GM12878 (cell line): ENCODE data around the gene DPP9. TPM values are rescaled to one million over a fixed set of nuclear protein-coding genes. Genes with fewer than 3 reads are reported as not detected.
A peak's percentile ranks its signal among the peaks of the same experiment; 100 is the strongest.

Source experiments
- ATF3 ChIP-seq: IDR thresholded peaks from 2 replicates; pipeline ENCODE4 v1.6.1; 2011; ENCODE audit warnings: low read depth, mild to moderate bottlenecking, low read length, moderate library complexity, borderline replicate concordance; ENCODE audit errors: extremely low read depth
- BACH1 ChIP-seq: fragments of 450-650 bp; IDR thresholded peaks from 2 replicates; pipeline ENCODE4 v1.6.1; 2017; ENCODE audit warnings: mild to moderate bottlenecking, borderline replicate concordance
- CREM ChIP-seq: IDR thresholded peaks from 2 replicates; pipeline ENCODE4 v1.6.1; 2014; ENCODE audit warnings: antibody characterized with exemption, low read depth
- EP300 ChIP-seq, 2 experiments: fragments of 150-350 bp in 1 of 2; IDR thresholded peaks; 2 replicates each; pipeline ENCODE4 v1.6.1; 2011 to 2012; ENCODE audit warnings: low read depth in 2 of 2, low read length in 2 of 2, borderline replicate concordance in 1 of 2, improper control_type of control experiment in 1 of 2, inconsistent platforms in 1 of 2; ENCODE audit not compliant: control insufficient read depth in 1 of 2
- FOXK2 ChIP-seq: fragments of 450-650 bp; IDR thresholded peaks from 2 replicates; pipeline ENCODE4 v1.6.1; 2017; ENCODE audit warnings: mild to moderate bottlenecking, moderate library complexity
- HCFC1 ChIP-seq: fragments of 150-350 bp; IDR thresholded peaks from 2 replicates; pipeline ENCODE4 v1.6.1; 2014; ENCODE audit warnings: low read length
- JUNB ChIP-seq: IDR thresholded peaks from 2 replicates; pipeline ENCODE4 v1.6.1; 2016; ENCODE audit warnings: antibody characterized with exemption, mild to moderate bottlenecking
- KLF5 ChIP-seq: fragments of 450-650 bp; IDR thresholded peaks from 2 replicates; pipeline ENCODE4 v1.6.1; 2014; ENCODE audit warnings: mild to moderate bottlenecking; ENCODE audit not compliant: partially characterized antibody
- MEF2B ChIP-seq: fragments of 450-650 bp; IDR thresholded peaks from 2 replicates; pipeline ENCODE4 v1.6.1; 2018; ENCODE audit warnings: mild to moderate bottlenecking, moderate library complexity; ENCODE audit not compliant: partially characterized antibody, poor library complexity, severe bottlenecking
- MTA2 ChIP-seq: fragments of 450-650 bp; IDR thresholded peaks from 2 replicates; pipeline ENCODE4 v1.6.1; 2016; ENCODE audit warnings: low read depth, mild to moderate bottlenecking, moderate library complexity
- MYC ChIP-seq: IDR thresholded peaks from 2 replicates; pipeline ENCODE4 v1.6.1; 2011; ENCODE audit warnings: mild to moderate bottlenecking, low read length, moderate library complexity, inconsistent platforms; ENCODE audit not compliant: insufficient read depth, insufficient replicate concordance, insufficient read length, severe bottlenecking
- NBN ChIP-seq: fragments of 450-650 bp; IDR thresholded peaks from 2 replicates; pipeline ENCODE4 v1.6.1; 2016
- NR2F1 ChIP-seq: fragments of 450-650 bp; conservative IDR thresholded peaks from 2 replicates; pipeline ENCODE4 v1.6.1; 2017; ENCODE audit warnings: mild to moderate bottlenecking
- NRF1 ChIP-seq: conservative IDR thresholded peaks from 2 replicates; pipeline ENCODE4 v1.6.1; 2011; ENCODE audit warnings: mild to moderate bottlenecking, low read depth, low read length, improper control_type of control experiment
- RAD21 ChIP-seq: IDR thresholded peaks from 2 replicates; pipeline ENCODE4 v1.6.1; 2011; ENCODE audit warnings: mild to moderate bottlenecking, low read depth, low read length, moderate library complexity; ENCODE audit not compliant: insufficient read depth
- RBBP5 ChIP-seq: fragments of 200-600 bp; sonication (generic); conservative IDR thresholded peaks from 2 replicates; pipeline ENCODE4 v1.6.1; 2016
- RUNX3 ChIP-seq: IDR thresholded peaks from 2 replicates; pipeline ENCODE4 v1.6.1; 2012; ENCODE audit warnings: low read length, inconsistent platforms
- SIN3A ChIP-seq: IDR thresholded peaks from 2 replicates; pipeline ENCODE4 v1.6.1; 2012; ENCODE audit warnings: low read depth, low read length, improper control_type of control experiment
- SREBF1 ChIP-seq: IDR thresholded peaks from 2 replicates; pipeline ENCODE4 v1.6.1; 2012; ENCODE audit warnings: mild to moderate bottlenecking, low read length
- STAT1 ChIP-seq: fragments of 450-650 bp; conservative IDR thresholded peaks from 2 replicates; pipeline ENCODE4 v1.6.1; 2014; ENCODE audit warnings: antibody characterized with exemption, mild to moderate bottlenecking
- TCF12 ChIP-seq: IDR thresholded peaks from 2 replicates; pipeline ENCODE4 v1.6.1; 2011; ENCODE audit warnings: low read depth, mild to moderate bottlenecking, low read length
- TCF7 ChIP-seq: IDR thresholded peaks from 2 replicates; pipeline ENCODE4 v1.6.1; 2014; ENCODE audit warnings: antibody characterized with exemption, borderline replicate concordance
- WRNIP1 ChIP-seq: IDR thresholded peaks from 2 replicates; pipeline ENCODE4 v1.6.1; 2011; ENCODE audit warnings: low read depth, low read length, improper control_type of control experiment, borderline replicate concordance
- polyA plus RNA-seq, 11 experiments: library from polyadenylated mRNA; depleted of rRNA in 4 of 11; unstranded in 6 of 11; stranded (reverse) in 5 of 11; fragments of >200 nt; fragmentation: Nextera tagmentation in 4 of 11; fragmentation: Illumina TruSeq in 1 of 11; extraction: Ambion mirVana in 4 of 11; extraction: Trizol in 1 of 11; gene quantifications; 1 replicate in 1 of 11; 2 replicates in 10 of 11; pipeline versions ENCODE4 v1.2.1 to v1.2.3, GENCODE V29; 2011 to 2016; ENCODE audit warnings: inconsistent platforms in 2 of 11, missing spikeins in 2 of 11, low read depth in 1 of 11
- total RNA-seq, 4 experiments: library from RNA; depleted of rRNA in 3 of 4; stranded (reverse); fragments of >200 nt in 3 of 4; fragmentation: Illumina TruSeq in 1 of 4; extraction: Trizol in 1 of 4; gene quantifications; 2 replicates each; pipeline versions ENCODE4 v1.2.1 to v1.2.3, GENCODE V29; 2013 to 2021
- TF ChIP-seq, protein P1 (sequence below): fragments of 150-350 bp; IDR thresholded peaks from 2 replicates; pipeline ENCODE4 v1.6.1; 2016; ENCODE audit warnings: low read depth, low read length
- TF ChIP-seq, protein P2 (sequence below): fragments of 450-650 bp; formaldehyde crosslinking; IDR thresholded peaks from 2 replicates; pipeline ENCODE4 v1.4.0; 2022; ENCODE audit warnings: mild to moderate bottlenecking, moderate library complexity

Gene DPP9
- total and polyA plus RNA-seq, 10 of the 15 experiments (the other 5 are each of a cell fraction or from before 2014, with no cell fraction given): 0.64 to 58.6 (median 27.6) TPM

- TF ChIP-seq WRNIP1 (no peak), JUNB (no peak), CREM (0 out of 2 replicates have a peak, but pooled peaks have one; percentile 17), NR2F1 (peak; percentile 85), RAD21 (no peak), TCF7 (no peak), KLF5 (no peak), EP300 (IDR thresholded peaks at IDR 0.05; ENCODE audit: borderline replicate concordance in 1 of 2, control insufficient read depth in 1 of 2, low read depth in 2 of 2, low read length in 2 of 2) (peak in 1 of 2 experiments; percentile 12; a peak in 1 of 4 replicates), SIN3A (no peak), STAT1 (no peak), MTA2 (peak; percentile 96), NRF1 (no peak), BACH1 (peak; percentile 64; the same call in 1 of the 2 replicates), MYC (no peak), RBBP5 (no peak), ATF3 (peak; percentile 61; the same call in 1 of the 2 replicates), RUNX3 (no peak), NBN (peak; percentile 69; the same call in 1 of the 2 replicates), TCF12 (0 out of 2 replicates have a peak, but pooled peaks have one; percentile 10), SREBF1 (no peak), HCFC1 (no peak), FOXK2 (no peak), MEF2B (peak; percentile 64)
- TF ChIP-seq, protein P1, sequence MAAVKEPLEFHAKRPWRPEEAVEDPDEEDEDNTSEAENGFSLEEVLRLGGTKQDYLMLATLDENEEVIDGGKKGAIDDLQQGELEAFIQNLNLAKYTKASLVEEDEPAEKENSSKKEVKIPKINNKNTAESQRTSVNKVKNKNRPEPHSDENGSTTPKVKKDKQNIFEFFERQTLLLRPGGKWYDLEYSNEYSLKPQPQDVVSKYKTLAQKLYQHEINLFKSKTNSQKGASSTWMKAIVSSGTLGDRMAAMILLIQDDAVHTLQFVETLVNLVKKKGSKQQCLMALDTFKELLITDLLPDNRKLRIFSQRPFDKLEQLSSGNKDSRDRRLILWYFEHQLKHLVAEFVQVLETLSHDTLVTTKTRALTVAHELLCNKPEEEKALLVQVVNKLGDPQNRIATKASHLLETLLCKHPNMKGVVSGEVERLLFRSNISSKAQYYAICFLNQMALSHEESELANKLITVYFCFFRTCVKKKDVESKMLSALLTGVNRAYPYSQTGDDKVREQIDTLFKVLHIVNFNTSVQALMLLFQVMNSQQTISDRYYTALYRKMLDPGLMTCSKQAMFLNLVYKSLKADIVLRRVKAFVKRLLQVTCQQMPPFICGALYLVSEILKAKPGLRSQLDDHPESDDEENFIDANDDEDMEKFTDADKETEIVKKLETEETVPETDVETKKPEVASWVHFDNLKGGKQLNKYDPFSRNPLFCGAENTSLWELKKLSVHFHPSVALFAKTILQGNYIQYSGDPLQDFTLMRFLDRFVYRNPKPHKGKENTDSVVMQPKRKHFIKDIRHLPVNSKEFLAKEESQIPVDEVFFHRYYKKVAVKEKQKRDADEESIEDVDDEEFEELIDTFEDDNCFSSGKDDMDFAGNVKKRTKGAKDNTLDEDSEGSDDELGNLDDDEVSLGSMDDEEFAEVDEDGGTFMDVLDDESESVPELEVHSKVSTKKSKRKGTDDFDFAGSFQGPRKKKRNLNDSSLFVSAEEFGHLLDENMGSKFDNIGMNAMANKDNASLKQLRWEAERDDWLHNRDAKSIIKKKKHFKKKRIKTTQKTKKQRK: no peak
- TF ChIP-seq, protein P2, sequence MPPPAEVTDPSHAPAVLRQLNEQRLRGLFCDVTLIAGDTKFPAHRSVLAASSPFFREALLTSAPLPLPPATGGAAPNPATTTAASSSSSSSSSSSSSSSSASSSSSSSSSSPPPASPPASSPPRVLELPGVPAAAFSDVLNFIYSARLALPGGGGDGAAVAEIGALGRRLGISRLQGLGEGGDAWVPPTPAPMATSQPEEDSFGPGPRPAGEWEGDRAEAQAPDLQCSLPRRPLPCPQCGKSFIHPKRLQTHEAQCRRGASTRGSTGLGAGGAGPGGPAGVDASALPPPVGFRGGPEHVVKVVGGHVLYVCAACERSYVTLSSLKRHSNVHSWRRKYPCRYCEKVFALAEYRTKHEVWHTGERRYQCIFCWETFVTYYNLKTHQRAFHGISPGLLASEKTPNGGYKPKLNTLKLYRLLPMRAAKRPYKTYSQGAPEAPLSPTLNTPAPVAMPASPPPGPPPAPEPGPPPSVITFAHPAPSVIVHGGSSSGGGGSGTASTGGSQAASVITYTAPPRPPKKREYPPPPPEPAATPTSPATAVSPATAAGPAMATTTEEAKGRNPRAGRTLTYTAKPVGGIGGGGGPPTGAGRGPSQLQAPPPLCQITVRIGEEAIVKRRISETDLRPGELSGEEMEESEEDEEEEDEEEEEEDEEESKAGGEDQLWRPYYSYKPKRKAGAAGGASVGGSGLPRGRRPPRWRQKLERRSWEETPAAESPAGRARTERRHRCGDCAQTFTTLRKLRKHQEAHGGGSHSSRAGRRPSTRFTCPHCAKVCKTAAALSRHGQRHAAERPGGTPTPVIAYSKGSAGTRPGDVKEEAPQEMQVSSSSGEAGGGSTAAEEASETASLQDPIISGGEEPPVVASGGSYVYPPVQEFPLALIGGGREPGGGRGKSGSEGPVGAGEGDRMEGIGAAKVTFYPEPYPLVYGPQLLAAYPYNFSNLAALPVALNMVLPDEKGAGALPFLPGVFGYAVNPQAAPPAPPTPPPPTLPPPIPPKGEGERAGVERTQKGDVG (CRISPR knock-in tag): no peak
Observed at GRCh38 chr19:4759388-4760284, 36.0 kb upstream of the DPP9 start (continued).
